Muscle layer of duodenum (tissue), 2 donors: ENCODE data around the gene MYT1.

Experiments used
- H3K27ac ChIP-seq: one replicate; pipeline ENCODE4 v1.7.0; 2013; ENCODE audit warnings: mild to moderate bottlenecking, low read length
- H3K27me3 ChIP-seq: one replicate; pipeline ENCODE4 v1.7.0; 2013; ENCODE audit warnings: low read depth, mild to moderate bottlenecking, control low read depth, low read length
- H3K36me3 ChIP-seq, 2 donors: one replicate each; pipeline ENCODE4 v1.7.0; 2013; ENCODE audit warnings: low read length in 2 of 2, control low read depth in 1 of 2, mild to moderate bottlenecking in 1 of 2; ENCODE audit not compliant: insufficient read depth in 2 of 2, control insufficient read depth in 1 of 2
- H3K4me1 ChIP-seq, 2 donors: one replicate each; pipeline ENCODE4 v1.7.0; 2013; ENCODE audit warnings: low read length in 2 of 2, mild to moderate bottlenecking in 2 of 2, control low read depth in 1 of 2, moderate library complexity in 1 of 2; ENCODE audit not compliant: insufficient read depth in 2 of 2, control insufficient read depth in 1 of 2
- H3K4me3 ChIP-seq, 2 donors: one replicate each; pipeline ENCODE4 v1.7.0; 2013; ENCODE audit warnings: low read length in 2 of 2, low read depth in 1 of 2, mild to moderate bottlenecking in 1 of 2
- H3K9me3 ChIP-seq, 2 donors: one replicate each; pipeline ENCODE4 v1.7.0; 2013; ENCODE audit warnings: low read length in 2 of 2, control low read depth in 1 of 2, mild to moderate bottlenecking in 1 of 2; ENCODE audit not compliant: control insufficient read depth in 1 of 2
- donor health status: healthy.

Gene MYT1

GRCh38 chr20:64264091-64264490 lies 99.8 kb downstream of the MYT1 start:
- Histone ChIP-seq H3K27ac (no peak overlapping the region), H3K4me1 (peaks cover 0 to 9% of the 10 kb centered on the region in 2 donors), H3K4me3 (no peak overlapping the region), H3K36me3 (peaks cover 8 to 19% of the 10 kb centered on the region in 2 donors), H3K9me3 (no peaks in the 10 kb centered on the region), H3K27me3 (no peaks in the 10 kb centered on the region)

GRCh38 chr20:64265201-64265600 lies 100.9 kb downstream of the MYT1 start:
- H3K9me3 ChIP-seq: no peaks in the 10 kb centered on the region
- H3K27ac ChIP-seq: no peak overlapping the region
- no peaks in the 10 kb centered on the region for H3K27me3 ChIP-seq
- H3K4me1 ChIP-seq: peaks cover 0 to 6% of the 10 kb centered on the region in 2 donors
- no peak overlapping the region for H3K4me3 ChIP-seq
- H3K36me3 ChIP-seq: peaks cover 8 to 21% of the 10 kb centered on the region in 2 donors

- Histone ChIP-seq H3K27me3 (no peaks in the 10 kb centered on the region), H3K9me3 (no peaks in the 10 kb centered on the region), H3K4me1 (no peaks in the 10 kb centered on the region), H3K27ac (no peak overlapping the region), H3K36me3 (peaks cover 8 to 24% of the 10 kb centered on the region in 2 donors), H3K4me3 (no peak overlapping the region)
Observed at GRCh38 chr20:64266988-64267387, 102.7 kb downstream of the MYT1 start.

GRCh38 chr20:64268174-64268573 lies 103.9 kb downstream of the MYT1 start:
- Histone ChIP-seq H3K27ac (no peak overlapping the region), H3K36me3 (peaks cover 4 to 25% of the 10 kb centered on the region in 2 donors), H3K4me3 (no peak overlapping the region), H3K27me3 (no peaks in the 10 kb centered on the region), H3K9me3 (no peaks in the 10 kb centered on the region), H3K4me1 (no peaks in the 10 kb centered on the region)

GRCh38 chr20:64269604-64270411 lies 105.6 kb downstream of the MYT1 start:
- Histone ChIP-seq H3K4me1 (no peaks in the 10 kb centered on the region), H3K4me3 (no peak overlapping the region), H3K27ac (no peak overlapping the region), H3K36me3 (peaks cover 8 to 32% of the 10 kb centered on the region in 2 donors), H3K9me3 (no peaks in the 10 kb centered on the region), H3K27me3 (no peaks in the 10 kb centered on the region)

- Histone ChIP-seq H3K36me3 (peaks cover 4 to 28% of the 10 kb centered on the region in 2 donors), H3K27ac (no peak overlapping the region), H3K4me3 (no peak overlapping the region), H3K9me3 (no peaks in the 10 kb centered on the region), H3K27me3 (no peaks in the 10 kb centered on the region), H3K4me1 (no peaks in the 10 kb centered on the region)
Observed at GRCh38 chr20:64271636-64272035, 107.4 kb downstream of the MYT1 start.

GRCh38 chr20:64273109-64273508 lies 108.9 kb downstream of the MYT1 start:
- Histone ChIP-seq H3K9me3 (no peaks in the 10 kb centered on the region), H3K27me3 (no peaks in the 10 kb centered on the region), H3K27ac (no peak overlapping the region), H3K4me1 (no peaks in the 10 kb centered on the region), H3K4me3 (no peak overlapping the region), H3K36me3 (peaks cover 4 to 33% of the 10 kb centered on the region in 2 donors)

- no peak overlapping the region for H3K4me3 ChIP-seq
- H3K36me3 ChIP-seq: peaks cover 4 to 23% of the 10 kb centered on the region in 2 donors
- no peaks in the 10 kb centered on the region for H3K27me3 ChIP-seq
- no peak overlapping the region for H3K27ac ChIP-seq
- no peaks in the 10 kb centered on the region for H3K9me3 ChIP-seq
- H3K4me1 ChIP-seq: no peaks in the 10 kb centered on the region
Observed at GRCh38 chr20:64276817-64277216, 112.6 kb downstream of the MYT1 start.

- peaks cover 4 to 16% of the 10 kb centered on the region in 2 donors for H3K36me3 ChIP-seq
- H3K27ac ChIP-seq: no peak overlapping the region
- H3K9me3 ChIP-seq: no peaks in the 10 kb centered on the region
- no peaks in the 10 kb centered on the region for H3K4me1 ChIP-seq
- no peaks in the 10 kb centered on the region for H3K27me3 ChIP-seq
- H3K4me3 ChIP-seq: no peak overlapping the region
Observed at GRCh38 chr20:64277571-64278316, 113.5 kb downstream of the MYT1 start.

GRCh38 chr20:64278317-64278681 lies 114.0 kb downstream of the MYT1 start:
- H3K9me3 ChIP-seq: no peaks in the 10 kb centered on the region
- H3K4me1 ChIP-seq: no peaks in the 10 kb centered on the region
- no peak overlapping the region for H3K4me3 ChIP-seq
- no peak overlapping the region for H3K27ac ChIP-seq
- no peaks in the 10 kb centered on the region for H3K27me3 ChIP-seq
- peaks cover 3 to 12% of the 10 kb centered on the region in 2 donors for H3K36me3 ChIP-seq

GRCh38 chr20:64279826-64280459 lies 115.7 kb downstream of the MYT1 start:
- no peak overlapping the region for H3K4me3 ChIP-seq
- no peaks in the 10 kb centered on the region for H3K4me1 ChIP-seq
- H3K27ac ChIP-seq: no peak overlapping the region
- no peaks in the 10 kb centered on the region for H3K9me3 ChIP-seq
- peaks cover 0 to 6% of the 10 kb centered on the region in 2 donors for H3K36me3 ChIP-seq
- no peaks in the 10 kb centered on the region for H3K27me3 ChIP-seq
